HepG2 (cell line): ENCODE results near the gene RBM34. TPM values are rescaled to one million over a fixed set of nuclear protein-coding genes. Genes with fewer than 3 reads are reported as not detected.

ENCODE experiments used
- ATAC-seq: fragments of 200-7000 bp; cut with Tn5 transposase; 3 replicates; pipeline ENCODE4 v1.9.1; 2020; ENCODE audit warnings: mild to moderate bottlenecking, moderate library complexity
- BruUV-seq: library from RNA; stranded (reverse); fragments of 400-500 nt; replicated peaks from 2 replicates; lab custom pipeline; 2021; lab: Mats Ljungman, UMichigan
- CTCF ChIA-PET: fragments of 300-600 bp; formaldehyde crosslinking; extraction: SDS; loops from one replicate; lab custom pipeline; 2021; ENCODE audit warnings: low total read pairs, inconsistent platforms, low intra/inter-chr PET ratio; lab: Yijun Ruan, JAX
- POLR2A ChIA-PET: fragments of 350-600 bp; sonication (Branson Sonifier 250); formaldehyde crosslinking; loops from one replicate; lab custom pipeline; 2020; ENCODE audit warnings: antibody characterized with exemption, inconsistent platforms; lab: Yijun Ruan, JAX
- DNase-seq: peaks from one replicate; pipeline ENCODE4 v3.0.0-alpha.2; 2015; ENCODE audit warnings: low spot score
- FAIRE-seq: peaks from 3 replicates; lab custom pipeline; 2011; peaks lifted over from hg19 to GRCh38; lab: Jason Lieb, UNC
- H2AFZ ChIP-seq: one replicate; pipeline ENCODE4 v1.6.1; 2011; ENCODE audit warnings: low read length, inconsistent platforms
- H3K27ac ChIP-seq: fragments of 300-600 bp; 3 replicates; pipeline ENCODE4 v1.8.0; 2011; ENCODE audit warnings: mixed run types, mild to moderate bottlenecking, mixed read lengths, low read length, inconsistent platforms; ENCODE audit not compliant: insufficient read depth; ENCODE audit errors: extremely low read length
- H3K27me3 ChIP-seq, 2 experiments: fragments of 200-600 bp in 1 of 2; 2 replicates in 1 of 2; 3 replicates in 1 of 2; pipeline versions ENCODE4 v1.6.0 to v1.8.0; 2011; ENCODE audit warnings: low read length in 2 of 2, mild to moderate bottlenecking in 2 of 2, moderate library complexity in 2 of 2, inconsistent platforms in 1 of 2; ENCODE audit not compliant: insufficient read depth in 2 of 2, control insufficient read depth in 1 of 2
- H3K36me3 ChIP-seq, 2 experiments: fragments of 200-600 bp in 1 of 2; replicated peaks in 1 of 2; 2 replicates in 1 of 2; 3 replicates in 1 of 2; pipeline versions ENCODE4 v1.5.1 to v1.8.0; 2011; ENCODE audit warnings: low read length in 2 of 2, inconsistent platforms in 1 of 2; ENCODE audit not compliant: insufficient read depth in 2 of 2, control insufficient read depth in 1 of 2
- H3K4me1 ChIP-seq: 2 replicates; pipeline ENCODE4 v1.5.1; 2012; ENCODE audit warnings: low read length, inconsistent platforms; ENCODE audit not compliant: insufficient read depth
- H3K4me2 ChIP-seq: 2 replicates; pipeline ENCODE4 v1.6.0; 2011; ENCODE audit warnings: low read depth, low read length, inconsistent platforms
- H3K4me3 ChIP-seq, 3 experiments: fragments of 200-600 bp in 1 of 3; sonication (generic), shearing (Covaris generic) in 1 of 3; replicated peaks in 1 of 3; 2 replicates each; pipeline ENCODE4 v1.5.1; 2011 to 2016; ENCODE audit warnings: low read length in 3 of 3, inconsistent platforms in 2 of 3, low read depth in 2 of 3, mild to moderate bottlenecking in 2 of 3, control low read depth in 1 of 3, mixed read lengths in 1 of 3; ENCODE audit not compliant: insufficient read depth in 1 of 3
- H3K79me2 ChIP-seq: one replicate; pipeline ENCODE4 v1.6.1; 2011; ENCODE audit warnings: low read length, inconsistent platforms; ENCODE audit not compliant: insufficient read depth
- H3K9ac ChIP-seq: 2 replicates; pipeline ENCODE4 v1.6.0; 2011; ENCODE audit warnings: mild to moderate bottlenecking, low read depth, low read length, inconsistent platforms; ENCODE audit not compliant: insufficient read depth
- H3K9me3 ChIP-seq: 2 replicates; pipeline ENCODE4 v1.5.1; 2012; ENCODE audit warnings: mild to moderate bottlenecking, low read length
- H4K20me1 ChIP-seq: 2 replicates; pipeline ENCODE4 v1.6.0; 2011; ENCODE audit warnings: inconsistent platforms, mild to moderate bottlenecking, low read length, moderate library complexity; ENCODE audit not compliant: insufficient read depth
- FOXA1 ChIP-seq, 2 experiments: fragments of 450-650 bp in 1 of 2; sonication (generic) in 1 of 2; formaldehyde crosslinking in 1 of 2; IDR thresholded peaks; 2 replicates each; pipeline versions ENCODE4 v1.4.0 to v1.6.1; 2016 to 2020; ENCODE audit warnings: missing genetic modification reagents in 1 of 2
- FOXO1 ChIP-seq: sonication (generic); formaldehyde crosslinking; IDR thresholded peaks from 2 replicates; pipeline ENCODE4 v1.4.0; 2020; ENCODE audit warnings: missing genetic modification reagents
- JUNB ChIP-seq: sonication (generic); formaldehyde crosslinking; IDR thresholded peaks from 2 replicates; pipeline ENCODE4 v1.8.0; 2022; ENCODE audit warnings: missing genetic modification reagents, mild to moderate bottlenecking, borderline replicate concordance
- MIER3 ChIP-seq: IDR thresholded peaks from 2 replicates; pipeline ENCODE4 v1.6.1; 2016; ENCODE audit warnings: missing compliant biosample characterization, borderline replicate concordance
- NR2F2 ChIP-seq: IDR thresholded peaks from 2 replicates; pipeline ENCODE4 v1.6.1; 2012; ENCODE audit warnings: low read depth, inconsistent platforms, borderline replicate concordance
- ONECUT2 ChIP-seq: sonication (generic); formaldehyde crosslinking; IDR thresholded peaks from 2 replicates; pipeline ENCODE4 v1.4.0; 2020; ENCODE audit warnings: missing genetic modification reagents
- PHF5A ChIP-seq: IDR thresholded peaks from one replicate; pipeline ENCODE4 v1.6.1; 2018; ENCODE audit warnings: low read depth, missing genetic modification reagents; ENCODE audit not compliant: unreplicated experiment
- PRMT3 ChIP-seq: sonication (generic); formaldehyde crosslinking; IDR thresholded peaks from 2 replicates; pipeline ENCODE4 v1.8.1; 2022; ENCODE audit warnings: low read depth, mild to moderate bottlenecking, moderate library complexity, missing genetic modification reagents, borderline replicate concordance
- SNAPC2 ChIP-seq: sonication (generic); formaldehyde crosslinking; IDR thresholded peaks from 2 replicates; pipeline ENCODE4 v1.8.1; 2022; ENCODE audit warnings: mild to moderate bottlenecking, missing genetic modification reagents
- TRIM24 ChIP-seq: sonication (generic); formaldehyde crosslinking; IDR thresholded peaks from 2 replicates; pipeline ENCODE4 v1.8.0; 2022; ENCODE audit warnings: mild to moderate bottlenecking, missing genetic modification reagents
- ZNF260 ChIP-seq: sonication (generic); formaldehyde crosslinking; IDR thresholded peaks from 2 replicates; pipeline ENCODE4 v1.4.0; 2020; ENCODE audit warnings: missing genetic modification reagents, low read depth, mild to moderate bottlenecking, borderline replicate concordance
- ZNF816 ChIP-seq: sonication (generic); formaldehyde crosslinking; IDR thresholded peaks from 2 replicates; pipeline ENCODE4 v1.8.0; 2022; ENCODE audit warnings: missing genetic modification reagents, mild to moderate bottlenecking, borderline replicate concordance
- WGBS: methylation state at CpG from one replicate; pipeline ENCODE4 v1.1.6; 2017; ENCODE audit warnings: low lambda C conversion rate; 5-methylcytosine and 5-hydroxymethylcytosine counted together
- in situ Hi-C: cut with HindIII; loops from 2 replicates; pipeline ENCODE4 v1.10.0; 2017; ENCODE audit warnings: low pct_unique_long_range_greater_than_20kb; ENCODE audit not compliant: extremely low pct_ligation_motif_present
- intact Hi-C: fragments of 100-400 bp; cut with micrococcal nuclease; formaldehyde crosslinking; loops from one replicate; pipeline ENCODE4 v1.10.0; 2022; ENCODE audit not compliant: unreplicated experiment
- polyA plus RNA-seq, 8 experiments: library from polyadenylated mRNA; depleted of rRNA in 3 of 8; stranded (reverse) in 7 of 8; unstranded in 1 of 8; fragments of >200 nt; fragmentation: Illumina TruSeq in 4 of 8; extraction: Trizol in 4 of 8; gene quantifications; 2 replicates each; pipeline versions ENCODE4 v1.2.1 to v1.2.3, GENCODE V29; 2011 to 2016; ENCODE audit warnings: low read depth in 4 of 8, missing spikeins in 1 of 8, mixed read lengths in 1 of 8; ENCODE audit not compliant: insufficient read depth in 1 of 8
- total RNA-seq, 5 experiments: library from RNA; depleted of rRNA; stranded (reverse); fragments of >200 nt; fragmentation: Illumina TruSeq; extraction: Trizol; gene quantifications; 2 replicates each; pipeline ENCODE4 v1.2.3, GENCODE V29; 2016; ENCODE audit warnings: low read depth in 1 of 5
- TF ChIP-seq, protein P1 (sequence below): sonication (generic); formaldehyde crosslinking; conservative IDR thresholded peaks from 2 replicates; pipeline ENCODE4 v1.4.0; 2020; ENCODE audit warnings: mild to moderate bottlenecking, missing genetic modification reagents, moderate library complexity
- TF ChIP-seq, protein P2 (sequence below): sonication (generic); formaldehyde crosslinking; IDR thresholded peaks from 2 replicates; pipeline ENCODE4 v1.4.0; 2020; ENCODE audit warnings: mild to moderate bottlenecking, missing genetic modification reagents

Gene RBM34
- total and polyA plus RNA-seq, 2 of the 13 experiments (the other 11 are each of a cell fraction or from before 2014, with no cell fraction given), result 34.7 to 73.0 TPM

- TF ChIP-seq PRMT3 (CRISPR knock-in tag), result no peak
- TF ChIP-seq, protein P1, sequence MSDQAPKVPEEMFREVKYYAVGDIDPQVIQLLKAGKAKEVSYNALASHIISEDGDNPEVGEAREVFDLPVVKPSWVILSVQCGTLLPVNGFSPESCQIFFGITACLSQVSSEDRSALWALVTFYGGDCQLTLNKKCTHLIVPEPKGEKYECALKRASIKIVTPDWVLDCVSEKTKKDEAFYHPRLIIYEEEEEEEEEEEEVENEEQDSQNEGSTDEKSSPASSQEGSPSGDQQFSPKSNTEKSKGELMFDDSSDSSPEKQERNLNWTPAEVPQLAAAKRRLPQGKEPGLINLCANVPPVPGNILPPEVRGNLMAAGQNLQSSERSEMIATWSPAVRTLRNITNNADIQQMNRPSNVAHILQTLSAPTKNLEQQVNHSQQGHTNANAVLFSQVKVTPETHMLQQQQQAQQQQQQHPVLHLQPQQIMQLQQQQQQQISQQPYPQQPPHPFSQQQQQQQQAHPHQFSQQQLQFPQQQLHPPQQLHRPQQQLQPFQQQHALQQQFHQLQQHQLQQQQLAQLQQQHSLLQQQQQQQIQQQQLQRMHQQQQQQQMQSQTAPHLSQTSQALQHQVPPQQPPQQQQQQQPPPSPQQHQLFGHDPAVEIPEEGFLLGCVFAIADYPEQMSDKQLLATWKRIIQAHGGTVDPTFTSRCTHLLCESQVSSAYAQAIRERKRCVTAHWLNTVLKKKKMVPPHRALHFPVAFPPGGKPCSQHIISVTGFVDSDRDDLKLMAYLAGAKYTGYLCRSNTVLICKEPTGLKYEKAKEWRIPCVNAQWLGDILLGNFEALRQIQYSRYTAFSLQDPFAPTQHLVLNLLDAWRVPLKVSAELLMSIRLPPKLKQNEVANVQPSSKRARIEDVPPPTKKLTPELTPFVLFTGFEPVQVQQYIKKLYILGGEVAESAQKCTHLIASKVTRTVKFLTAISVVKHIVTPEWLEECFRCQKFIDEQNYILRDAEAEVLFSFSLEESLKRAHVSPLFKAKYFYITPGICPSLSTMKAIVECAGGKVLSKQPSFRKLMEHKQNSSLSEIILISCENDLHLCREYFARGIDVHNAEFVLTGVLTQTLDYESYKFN (CRISPR knock-in tag), result no peak
These were observed 36.9 kb downstream of the RBM34 start (continued) for GRCh38 chr1:235124111-235124510.

DNA sequence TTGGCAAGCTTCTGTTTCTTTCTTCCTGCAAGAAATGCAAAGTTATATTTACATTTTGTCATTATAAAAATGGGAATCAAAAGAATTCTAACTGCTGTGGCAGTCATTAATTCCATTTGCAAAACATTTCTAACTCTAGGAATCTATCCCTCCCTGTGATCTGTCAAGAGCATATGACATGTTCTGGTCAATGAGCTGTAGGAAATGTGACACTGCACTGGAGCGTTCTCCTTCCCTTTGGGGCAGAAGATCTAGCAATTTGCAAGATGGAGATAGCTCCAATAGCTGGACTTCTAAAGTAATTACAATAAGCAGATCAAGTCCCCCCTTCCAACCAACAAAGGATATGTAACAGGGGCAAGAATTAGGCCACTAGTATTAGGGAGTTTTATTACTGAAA is 38.7 kb downstream of the RBM34 start:
- in situ Hi-C loops, result no loop called here
- POLR2A ChIA-PET, result interaction anchor here (1.1 kb wide), 1 partner anchor 15 kb away, joined by 3 read pairs; no protein-coding TSS in a partner anchor
- ATAC-seq (no peak), FAIRE-seq (no peak), DNase-seq (no peak)
- Histone ChIP-seq H3K4me3 (peak overlapping the region in 1 of 3 experiments; percentile 51; a peak in 1 of 6 replicates), H3K27ac (no peak overlapping the region), H2AFZ (no peak overlapping the region), H3K4me2 (peak overlapping the region; percentile 81; the same call in 1 of the 2 replicates), H3K36me3 (peaks cover 12 to 71% of the 10 kb centered on the region in 2 experiments), H3K79me2 (peaks cover 100% of the 10 kb centered on the region), H3K27me3 (no peaks in the 10 kb centered on the region; a peak in 1 of 5 replicates), H3K9me3 (no peaks in the 10 kb centered on the region), H4K20me1 (peaks cover 95% of the 10 kb centered on the region), H3K4me1 (peaks cover 59% of the 10 kb centered on the region), H3K9ac (0 out of 2 replicates have a peak overlapping the region, but pooled peaks have one; percentile 7)
- BruUV-seq, result no TSS peak
- CTCF ChIA-PET, result no interaction called here
- intact Hi-C loops, result no loop called here
- WGBS, result 88% methylated on average over 1 of the region's 1 CpG
- TF ChIP-seq FOXO1 (no peak), MIER3 (CRISPR knock-in tag) (no peak), JUNB (no peak), TRIM24 (CRISPR knock-in tag) (no peak), NR2F2 (no peak), ZNF260 (CRISPR knock-in tag) (no peak), ONECUT2 (no peak), FOXA1 (IDR thresholded peaks at IDR 0.05) (no peak), FOXA1 (CRISPR knock-in tag; IDR thresholded peaks at IDR 0.05) (no peak), SNAPC2 (no peak), PHF5A (no peak), ZNF816 (CRISPR knock-in tag) (no peak)
- TF ChIP-seq, protein P2, sequence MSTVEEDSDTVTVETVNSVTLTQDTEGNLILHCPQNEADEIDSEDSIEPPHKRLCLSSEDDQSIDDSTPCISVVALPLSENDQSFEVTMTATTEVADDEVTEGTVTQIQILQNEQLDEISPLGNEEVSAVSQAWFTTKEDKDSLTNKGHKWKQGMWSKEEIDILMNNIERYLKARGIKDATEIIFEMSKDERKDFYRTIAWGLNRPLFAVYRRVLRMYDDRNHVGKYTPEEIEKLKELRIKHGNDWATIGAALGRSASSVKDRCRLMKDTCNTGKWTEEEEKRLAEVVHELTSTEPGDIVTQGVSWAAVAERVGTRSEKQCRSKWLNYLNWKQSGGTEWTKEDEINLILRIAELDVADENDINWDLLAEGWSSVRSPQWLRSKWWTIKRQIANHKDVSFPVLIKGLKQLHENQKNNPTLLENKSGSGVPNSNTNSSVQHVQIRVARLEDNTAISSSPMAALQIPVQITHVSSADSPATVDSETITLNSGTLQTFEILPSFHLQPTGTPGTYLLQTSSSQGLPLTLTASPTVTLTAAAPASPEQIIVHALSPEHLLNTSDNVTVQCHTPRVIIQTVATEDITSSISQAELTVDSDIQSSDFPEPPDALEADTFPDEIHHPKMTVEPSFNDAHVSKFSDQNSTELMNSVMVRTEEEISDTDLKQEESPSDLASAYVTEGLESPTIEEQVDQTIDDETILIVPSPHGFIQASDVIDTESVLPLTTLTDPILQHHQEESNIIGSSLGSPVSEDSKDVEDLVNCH (CRISPR knock-in tag), result no peak
